H1 (cell line): ENCODE measurements around the gene MLYCD. TPM values are rescaled to one million over a fixed set of nuclear protein-coding genes. Genes with fewer than 3 reads are reported as not detected.

ENCODE experiments used
- ASH2L ChIP-seq: fragments of 200-600, 300-600 bp; sonication (generic); IDR thresholded peaks from one replicate; pipeline ENCODE4 v1.7.1; 2017; ENCODE audit warnings: low read length
- ATF3 ChIP-seq: IDR thresholded peaks from 2 replicates; pipeline ENCODE4 v1.6.1; 2011; ENCODE audit warnings: low read depth, mild to moderate bottlenecking, low read length; ENCODE audit not compliant: insufficient read depth
- CHD7 ChIP-seq: fragments of 300-600 bp; sonication (generic); IDR thresholded peaks from 2 replicates; pipeline ENCODE4 v1.7.1; 2012; ENCODE audit warnings: low read length, moderate library complexity, mild to moderate bottlenecking, inconsistent platforms; ENCODE audit not compliant: insufficient replicate concordance
- EGR1 ChIP-seq: IDR thresholded peaks from 2 replicates; pipeline ENCODE4 v1.6.1; 2011; ENCODE audit warnings: low read depth, low read length, borderline replicate concordance
- HDAC6 ChIP-seq: IDR thresholded peaks from one replicate; pipeline ENCODE4 v1.7.1; 2012; ENCODE audit warnings: low read depth, mild to moderate bottlenecking, inconsistent platforms, low read length, moderate library complexity
- JUND ChIP-seq: IDR thresholded peaks from 2 replicates; pipeline ENCODE4 v1.6.1; 2011; ENCODE audit warnings: mild to moderate bottlenecking, improper control_type of control experiment, low read length
- PHF8 ChIP-seq: fragments of 200-600 bp; sonication (generic); conservative IDR thresholded peaks from 2 replicates; pipeline ENCODE4 v1.7.1; 2012; ENCODE audit warnings: low read depth, mild to moderate bottlenecking, inconsistent platforms, low read length, moderate library complexity
- RBBP5 ChIP-seq: IDR thresholded peaks from 2 replicates; pipeline ENCODE4 v1.7.1; 2012; ENCODE audit warnings: low read depth, mild to moderate bottlenecking, inconsistent platforms, low read length, moderate library complexity, borderline replicate concordance
- SAP30 ChIP-seq: fragments of 300-600 bp; sonication (generic); IDR thresholded peaks from 2 replicates; pipeline ENCODE4 v1.7.1; 2012; ENCODE audit warnings: low read length, moderate library complexity, mild to moderate bottlenecking, inconsistent platforms; ENCODE audit not compliant: insufficient read depth, insufficient replicate concordance
- TBP ChIP-seq: IDR thresholded peaks from 2 replicates; pipeline ENCODE4 v1.6.1; 2011; ENCODE audit warnings: low read depth, low read length, improper control_type of control experiment
- polyA plus RNA-seq, 7 experiments: library from polyadenylated mRNA; depleted of rRNA in 3 of 7; stranded (reverse) in 5 of 7; unstranded in 2 of 7; fragments of >200 nt in 5 of 7; fragments of 200-250 nt in 2 of 7; gene quantifications; 1 replicate in 5 of 7; 2 replicates in 1 of 7; 4 replicates in 1 of 7; pipeline versions ENCODE4 v1.2.1 to v1.2.3, GENCODE V29; 2011 to 2013; ENCODE audit warnings: missing spikeins in 2 of 7, mixed read lengths in 2 of 7
- total RNA-seq: library from RNA; stranded (reverse); fragmentation: NEBNext Ultra II Directional; extraction: Animal tissue kit (Norgen Biotek cat#: 25700); gene quantifications from 2 replicates; pipeline ENCODE4 v1.2.1, GENCODE V29; 2021

MLYCD gene
- total and polyA plus RNA-seq, 2 of the 8 experiments (the other 6 are each of a cell fraction or from before 2014, with no cell fraction given): 3.7 to 7.0 TPM

- TF ChIP-seq ATF3 (no peak), PHF8 (no peak), ASH2L (no peak), EGR1 (no peak), JUND (no peak), SAP30 (no peak), HDAC6 (no peak), RBBP5 (no peak), TBP (no peak), CHD7 (no peak)
Observed at GRCh38 chr16:83907631-83908250, 8.8 kb downstream of the MLYCD start (continued).
